G401 (cell line): ENCODE data around the gene SLC35B2. TPM values are rescaled to one million over a fixed set of nuclear protein-coding genes. Genes with fewer than 3 reads are reported as not detected.
A peak's percentile ranks its signal among the peaks of the same experiment; 100 is the strongest.

Source experiments
- DNase-seq: peaks from one replicate; pipeline ENCODE4 v3.0.0-alpha.2; 2015; ENCODE audit warnings: low spot score
- in situ Hi-C: cut with HindIII; loops from 2 replicates; pipeline ENCODE4 v1.10.0; 2016; ENCODE audit warnings: low sequenced_read_pairs, mixed read lengths
- total RNA-seq: library from RNA; depleted of rRNA; stranded (reverse); fragments of >200 nt; shearing (Covaris generic); gene quantifications from 2 replicates; pipeline ENCODE4 v1.2.3, GENCODE V29; 2014

SLC35B2 gene
- total RNA-seq, 1 experiment from 2014 or later = 73.4 TPM

- DNase-seq = no peak
- in situ Hi-C loops = no loop called here
Observed at GRCh38 chr6:44228433-44228832, 28.9 kb downstream of the SLC35B2 start.

- in situ Hi-C loops = no loop called here
Observed at GRCh38 chr6:44228031-44228430, 29.3 kb downstream of the SLC35B2 start.

GRCh38 chr6:44227148-44227793, 30.1 kb downstream of the SLC35B2 start:
- DNase-seq = peak; percentile 53

More at GRCh38 chr6:44228031-44228430, 29.3 kb downstream of the SLC35B2 start:
- no peak for DNase-seq

GRCh38 chr6:44226368-44227147, 30.8 kb downstream of the SLC35B2 start:
- peak; percentile 70 for DNase-seq
- in situ Hi-C loops = no loop called here

More at GRCh38 chr6:44227148-44227793, 30.1 kb downstream of the SLC35B2 start:
- in situ Hi-C loops = no loop called here

- in situ Hi-C loops = no loop called here
- no peak for DNase-seq
Observed at GRCh38 chr6:44225579-44226325, 31.6 kb downstream of the SLC35B2 start.

GRCh38 chr6:44224965-44225305, 32.4 kb downstream of the SLC35B2 start:
- no peak for DNase-seq
- in situ Hi-C loops = no loop called here

GRCh38 chr6:44224029-44224964, 33.0 kb downstream of the SLC35B2 start:
- in situ Hi-C loops = no loop called here
- DNase-seq = peak; percentile 63

GRCh38 chr6:44223319-44224028, 33.9 kb downstream of the SLC35B2 start, which contains the start of gene SLC29A1:
Gene SLC29A1 (plus strand): TSS chr6:44223595. CDS start chr6:44227314, 3,719 bp downstream.
- in situ Hi-C loops = no loop called here
- DNase-seq = peak; percentile 82

- in situ Hi-C loops = no loop called here
- peak; percentile 59 for DNase-seq
Observed at GRCh38 chr6:44222486-44223318, 34.6 kb downstream of the SLC35B2 start.

GRCh38 chr6:44221961-44222335, 35.4 kb downstream of the SLC35B2 start:
- in situ Hi-C loops = no loop called here
- no peak for DNase-seq

GRCh38 chr6:44221291-44221960, 35.9 kb downstream of the SLC35B2 start:
- in situ Hi-C loops = no loop called here
- DNase-seq = peak; percentile 59

- in situ Hi-C loops = no loop called here
Observed at GRCh38 chr6:44220913-44221290, 36.4 kb downstream of the SLC35B2 start.

GRCh38 chr6:44219815-44220784, 37.2 kb downstream of the SLC35B2 start:
- in situ Hi-C loops = no loop called here
- no peak for DNase-seq

More at GRCh38 chr6:44220913-44221290, 36.4 kb downstream of the SLC35B2 start:
- DNase-seq = no peak

GRCh38 chr6:44219053-44219814, 38.1 kb downstream of the SLC35B2 start:
- peak; percentile 26 for DNase-seq

More at GRCh38 chr6:44219053-44219814, 38.1 kb downstream of the SLC35B2 start:
- in situ Hi-C loops = no loop called here
